Stimulated activated naive B cell treated with anti-CD40 and anti-IgM and Interleukin-4, amounts not matched to agents 10 μg/mL and 1 μg/mL and 100 μg/mL, for 72 hours (primary cell): ENCODE results near the gene GAS5.

Experiments
- ATAC-seq, 2 donors: fragments of 150-1000 bp; cut with Tn5 transposase; replicated peaks; 2 replicates each; pipeline ENCODE4 v1.10.0; 2021; ENCODE audit warnings: moderate library complexity in 1 of 2
- DNase-seq: peaks from one replicate; pipeline ENCODE4 v3.0.0; 2021
- H3K27ac Mint-ChIP-seq: one replicate; pipeline ENCODE4 v1.8.0; 2022; ENCODE audit warnings: mild to moderate bottlenecking, mixed read lengths
- H3K27me3 Mint-ChIP-seq, 2 donors: one replicate each; pipeline ENCODE4 v1.8.0; 2022; ENCODE audit warnings: mixed read lengths in 2 of 2
- H3K36me3 Mint-ChIP-seq, 2 donors: one replicate each; pipeline ENCODE4 v1.8.0; 2022; ENCODE audit warnings: mixed read lengths in 2 of 2, mild to moderate bottlenecking in 1 of 2
- H3K4me1 Mint-ChIP-seq, 2 donors: one replicate each; pipeline ENCODE4 v1.8.0; 2022; ENCODE audit warnings: mixed read lengths in 2 of 2, mild to moderate bottlenecking in 1 of 2
- H3K4me3 Mint-ChIP-seq, 2 donors: one replicate each; pipeline ENCODE4 v1.8.0; 2022; ENCODE audit warnings: mild to moderate bottlenecking in 2 of 2, mixed read lengths in 2 of 2, moderate library complexity in 1 of 2
- H3K9me3 Mint-ChIP-seq, 2 donors: one replicate each; pipeline ENCODE4 v1.8.0; 2022; ENCODE audit warnings: mixed read lengths in 2 of 2, mild to moderate bottlenecking in 1 of 2

Gene GAS5

DNA sequence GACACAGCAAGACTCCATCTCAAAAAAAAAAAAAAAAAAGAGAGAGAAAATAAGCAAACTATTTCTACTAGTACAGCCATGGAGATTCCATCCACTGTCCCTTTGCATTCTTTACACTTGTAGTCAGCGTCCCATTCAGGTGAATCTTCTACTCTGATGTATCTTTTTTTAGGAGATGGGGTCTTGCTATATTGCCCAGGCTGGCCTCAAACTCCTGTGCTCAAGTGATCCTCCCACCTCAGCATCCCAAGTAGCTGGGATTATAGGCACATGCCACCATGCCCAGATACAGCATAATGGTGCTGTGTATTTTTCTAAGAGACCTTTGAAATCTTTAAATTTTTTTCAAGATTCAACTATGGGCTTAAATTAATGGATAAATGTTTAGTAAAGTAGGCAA is 35.0 kb downstream of the GAS5 start:
- H3K36me3 Mint-ChIP-seq, result peaks cover 10 to 28% of the 10 kb centered on the region in 2 donors
- ATAC-seq, result no peak

DNA sequence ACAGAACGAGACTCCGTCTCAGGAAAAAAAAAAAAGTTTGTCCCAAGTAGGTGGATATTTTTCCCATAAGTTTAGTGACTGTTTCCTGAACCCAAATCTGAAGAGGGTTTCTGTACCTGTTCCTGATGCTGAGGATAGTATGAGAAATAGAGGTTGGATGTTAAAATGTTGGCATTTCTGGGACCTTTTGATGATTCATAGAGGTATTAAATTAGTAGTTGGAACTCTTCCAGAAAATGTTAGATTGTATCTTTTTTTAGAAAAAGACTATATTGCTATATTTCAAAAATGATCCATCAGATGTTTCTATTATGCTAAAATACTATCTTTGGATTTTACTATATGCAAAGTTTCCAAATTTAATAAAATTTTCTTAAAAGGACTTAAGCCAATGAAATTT is 40.2 kb downstream of the GAS5 start:
- Mint-ChIP-seq H3K27me3 (no peaks in the 10 kb centered on the region), H3K36me3 (peaks cover 8 to 21% of the 10 kb centered on the region in 2 donors), H3K4me1 (peaks cover 13 to 36% of the 10 kb centered on the region in 2 donors), H3K4me3 (no peak overlapping the region), H3K9me3 (no peaks in the 10 kb centered on the region), H3K27ac (no peak overlapping the region)
- DNase-seq, result no peak
- ATAC-seq, result no peak

More for the DNA sequence above, 35.0 kb downstream of the GAS5 start:
- no peak overlapping the region for H3K27ac Mint-ChIP-seq
- no peaks in the 10 kb centered on the region for H3K9me3 Mint-ChIP-seq
- H3K27me3 Mint-ChIP-seq, result no peaks in the 10 kb centered on the region
- peaks cover 1 to 5% of the 10 kb centered on the region in 2 donors for H3K4me1 Mint-ChIP-seq
- DNase-seq, result no peak
- H3K4me3 Mint-ChIP-seq, result no peak overlapping the region

DNA sequence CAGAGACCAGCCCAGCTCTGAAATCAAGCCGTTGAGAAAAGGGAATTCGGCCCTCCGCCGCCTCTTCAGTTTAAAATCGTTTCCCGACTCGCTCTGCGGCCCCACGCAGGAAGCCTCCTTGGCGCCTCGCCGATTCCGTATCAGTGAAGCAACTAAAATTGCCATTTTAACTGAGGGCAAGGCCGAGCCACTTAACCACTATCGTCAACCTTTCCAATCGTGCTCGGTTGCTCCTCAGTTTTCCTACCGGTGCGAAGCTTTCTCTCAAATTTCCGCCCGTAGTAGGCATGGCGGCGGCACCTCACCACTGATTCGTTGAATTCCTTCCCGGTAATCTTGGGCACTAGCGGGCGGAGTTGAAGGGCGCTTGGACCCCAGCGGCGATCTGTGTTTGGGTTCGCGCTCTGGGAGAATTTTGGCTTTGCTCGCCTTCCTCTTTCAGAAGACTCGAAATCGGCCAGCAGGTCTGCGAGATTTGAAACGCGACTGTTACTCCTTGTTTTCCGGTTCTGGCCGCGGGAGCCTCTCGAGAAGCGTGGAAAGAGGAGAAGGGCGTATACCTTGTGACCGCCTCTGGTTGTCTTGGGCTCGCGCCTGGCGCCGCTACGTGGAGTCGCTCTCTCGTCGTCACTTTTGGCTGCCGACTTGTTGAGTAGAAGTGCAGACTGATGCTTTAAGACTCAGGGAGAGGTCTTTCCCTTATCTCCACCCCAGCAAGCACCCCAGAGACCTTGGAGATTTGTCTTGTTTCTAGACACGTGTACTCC is 43.3 kb downstream of the GAS5 start, which contains the start of the genes CENPL and DARS2:
TSS of gene CENPL (minus strand) at position 569 of the 767 bp plus-strand sequence. CDS start 13,584 bp downstream, outside the sequence.
TSS of gene DARS2 (plus strand) at position 359 of the 767 bp plus-strand sequence. CDS start 557 bp downstream, outside the sequence.
- H3K27me3 Mint-ChIP-seq, result no peaks in the 10 kb centered on the region
- H3K4me1 Mint-ChIP-seq, result peaks cover 20 to 47% of the 10 kb centered on the region in 2 donors
- no peaks in the 10 kb centered on the region for H3K9me3 Mint-ChIP-seq
- peak within 1 kb of the TSS; percentile 99 for H3K27ac Mint-ChIP-seq
- peak; percentile 87 to 89 for ATAC-seq
- peaks cover 16 to 23% of the 10 kb centered on the region in 2 donors for H3K36me3 Mint-ChIP-seq
- DNase-seq, result peak; percentile 92
- peak within 1 kb of the TSS; percentile 93 to 98 for H3K4me3 Mint-ChIP-seq

DNA sequence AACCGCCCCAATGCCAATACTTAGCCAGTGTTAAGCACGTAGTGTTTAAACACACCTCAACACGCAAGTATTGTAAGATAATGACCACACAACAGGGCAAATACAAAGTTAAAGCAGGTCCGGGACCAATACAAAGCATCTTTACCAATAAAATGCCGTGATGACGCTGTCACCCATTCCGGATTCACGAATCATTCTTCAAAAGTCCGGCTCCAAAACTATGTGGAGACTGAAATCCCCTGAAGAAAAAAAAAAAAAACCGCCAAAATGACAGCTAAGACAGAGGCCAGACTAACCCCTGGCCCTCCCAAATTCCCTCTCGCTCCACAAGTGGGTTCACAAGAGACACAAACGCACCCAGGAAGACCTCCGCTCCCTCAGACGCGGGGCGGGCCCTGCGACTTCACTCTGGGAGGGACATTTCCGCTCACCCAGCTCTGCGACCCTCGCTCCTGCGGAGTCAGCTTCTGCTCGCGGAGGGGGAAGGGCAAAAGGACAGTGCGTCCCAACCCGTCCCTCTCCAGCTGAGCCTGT is 43.9 kb downstream of the GAS5 start:
- no peak for DNase-seq
- no peaks in the 10 kb centered on the region for H3K9me3 Mint-ChIP-seq
- peak overlapping the region; percentile 99 for H3K27ac Mint-ChIP-seq
- peaks cover 20 to 43% of the 10 kb centered on the region in 2 donors for H3K4me1 Mint-ChIP-seq
- H3K4me3 Mint-ChIP-seq, result peak overlapping the region; percentile 93 to 98
- peak in 1 of 2 donors; percentile 40 for ATAC-seq
- H3K27me3 Mint-ChIP-seq, result no peaks in the 10 kb centered on the region
- H3K36me3 Mint-ChIP-seq, result peaks cover 13 to 20% of the 10 kb centered on the region in 2 donors

DNA sequence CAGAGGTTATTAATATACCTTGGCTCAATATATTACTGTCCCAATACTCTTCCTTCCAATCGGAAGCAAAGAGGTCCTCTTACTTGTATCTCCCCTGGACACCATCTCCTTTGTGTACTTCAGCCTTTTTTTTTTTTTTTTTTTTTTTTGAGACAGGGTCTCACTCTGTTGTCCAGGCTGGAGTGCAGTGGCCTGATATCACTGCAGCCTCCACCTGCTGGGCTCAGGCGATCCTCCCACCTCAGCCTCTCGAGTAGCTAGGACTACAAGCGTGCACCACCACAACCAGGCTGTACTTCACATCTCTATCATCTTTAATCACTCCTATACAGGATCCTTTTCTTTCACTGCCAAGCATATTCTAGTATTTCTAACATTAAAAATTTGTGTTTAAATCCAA is 46.1 kb downstream of the GAS5 start:
- Mint-ChIP-seq H3K4me1 (peaks cover 16 to 33% of the 10 kb centered on the region in 2 donors), H3K36me3 (peaks cover 20 to 24% of the 10 kb centered on the region in 2 donors), H3K4me3 (no peak overlapping the region), H3K27ac (no peak overlapping the region), H3K9me3 (no peaks in the 10 kb centered on the region), H3K27me3 (no peaks in the 10 kb centered on the region)
- DNase-seq (no peak), ATAC-seq (no peak)

- Mint-ChIP-seq H3K4me1 (peaks cover 24 to 45% of the 10 kb centered on the region in 2 donors), H3K4me3 (no peak overlapping the region), H3K27ac (no peak overlapping the region), H3K9me3 (peaks cover 0 to 3% of the 10 kb centered on the region in 2 donors), H3K27me3 (no peaks in the 10 kb centered on the region), H3K36me3 (peaks cover 30 to 44% of the 10 kb centered on the region in 2 donors)
- DNase-seq (no peak), ATAC-seq (no peak)
Measured at GRCh38 chr1:173818459-173818858, 49.3 kb downstream of the GAS5 start.
